ENCODE results near the gene METTL9. TPM values are rescaled to one million over a fixed set of nuclear protein-coding genes. Genes with fewer than 3 reads are reported as not detected.

METTL9 gene
- total and polyA plus RNA-seq, 2 of the 13 experiments (the other 11 are each of a cell fraction or from before 2014, with no cell fraction given): 123 to 204 TPM

DNA sequence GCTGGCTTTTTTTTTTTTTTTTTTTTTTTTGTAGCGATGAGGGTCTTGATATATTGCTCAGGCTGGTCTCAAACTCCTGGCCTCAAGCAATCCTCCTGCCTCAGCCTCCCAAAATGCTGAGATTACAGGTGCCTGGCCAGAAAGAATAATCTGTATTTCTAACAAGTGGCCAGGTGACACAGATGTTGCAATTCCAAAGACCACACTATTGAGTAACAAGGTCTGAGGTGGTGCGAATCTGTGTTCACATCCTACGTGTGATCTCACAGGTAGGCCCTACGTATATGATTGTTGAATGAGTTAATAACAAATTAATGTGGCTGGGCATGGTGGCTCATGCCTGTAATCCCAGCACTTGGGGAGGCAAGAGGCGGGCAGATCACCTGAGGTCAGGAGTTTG lies 97.7 kb downstream of the METTL9 start:
- Histone ChIP-seq H3K27me3 (ENCODE audit: control insufficient read depth in 1 of 2, insufficient read depth in 2 of 2, low read length in 2 of 2) (peaks cover 0 to 19% of the 10 kb centered on the region in 2 experiments; a peak in 1 of 5 replicates), H3K36me3 (replicated peaks in 1 of 2; ENCODE audit: control insufficient read depth in 1 of 2, insufficient read depth in 2 of 2, low read length in 2 of 2) (no peaks in the 10 kb centered on the region), H3K4me1 (ENCODE audit: insufficient read depth, low read length) (no peaks in the 10 kb centered on the region), H3K4me3 (replicated peaks in 1 of 3; ENCODE audit: insufficient read depth in 1 of 3, low read depth in 2 of 3, low read length in 3 of 3) (no peak overlapping the region), H3K4me2 (ENCODE audit: low read depth, low read length) (no peak overlapping the region), H3K79me2 (ENCODE audit: insufficient read depth, low read length) (no peaks in the 10 kb centered on the region), H3K9me3 (ENCODE audit: low read length) (no peaks in the 10 kb centered on the region), H2AFZ (ENCODE audit: low read length) (no peak overlapping the region), H4K20me1 (ENCODE audit: insufficient read depth, low read length) (no peaks in the 10 kb centered on the region), H3K9ac (ENCODE audit: insufficient read depth, low read depth, low read length) (no peak overlapping the region), H3K27ac (ENCODE audit: extremely low read length, insufficient read depth, low read length) (no peak overlapping the region)
- BruUV-seq (replicated peaks): no TSS peak
- TF ChIP-seq CEBPG (CRISPR knock-in tag; IDR thresholded peaks at IDR 0.05) (peak; percentile 76), GABPA (IDR thresholded peaks at IDR 0.05; ENCODE audit: low read depth, low read length) (no peak), GABPA (CRISPR knock-in tag; IDR thresholded peaks at IDR 0.05; ENCODE audit: low read depth) (no peak), SMC3 (IDR thresholded peaks at IDR 0.05; ENCODE audit: low read length) (no peak), RBFOX2 (IDR thresholded peaks at IDR 0.05; ENCODE audit: low read depth, low read length) (no peak), ZNF230 (CRISPR knock-in tag; IDR thresholded peaks at IDR 0.05) (no peak), CEBPB (IDR thresholded peaks at IDR 0.05; ENCODE audit: borderline replicate concordance, low read depth, low read length) (peak; percentile 82), THYN1 (CRISPR knock-in tag; IDR thresholded peaks at IDR 0.05; ENCODE audit: borderline replicate concordance, low read depth) (no peak), ZNF335 (CRISPR knock-in tag; IDR thresholded peaks at IDR 0.05) (no peak)
- TF ChIP-seq, protein P1, sequence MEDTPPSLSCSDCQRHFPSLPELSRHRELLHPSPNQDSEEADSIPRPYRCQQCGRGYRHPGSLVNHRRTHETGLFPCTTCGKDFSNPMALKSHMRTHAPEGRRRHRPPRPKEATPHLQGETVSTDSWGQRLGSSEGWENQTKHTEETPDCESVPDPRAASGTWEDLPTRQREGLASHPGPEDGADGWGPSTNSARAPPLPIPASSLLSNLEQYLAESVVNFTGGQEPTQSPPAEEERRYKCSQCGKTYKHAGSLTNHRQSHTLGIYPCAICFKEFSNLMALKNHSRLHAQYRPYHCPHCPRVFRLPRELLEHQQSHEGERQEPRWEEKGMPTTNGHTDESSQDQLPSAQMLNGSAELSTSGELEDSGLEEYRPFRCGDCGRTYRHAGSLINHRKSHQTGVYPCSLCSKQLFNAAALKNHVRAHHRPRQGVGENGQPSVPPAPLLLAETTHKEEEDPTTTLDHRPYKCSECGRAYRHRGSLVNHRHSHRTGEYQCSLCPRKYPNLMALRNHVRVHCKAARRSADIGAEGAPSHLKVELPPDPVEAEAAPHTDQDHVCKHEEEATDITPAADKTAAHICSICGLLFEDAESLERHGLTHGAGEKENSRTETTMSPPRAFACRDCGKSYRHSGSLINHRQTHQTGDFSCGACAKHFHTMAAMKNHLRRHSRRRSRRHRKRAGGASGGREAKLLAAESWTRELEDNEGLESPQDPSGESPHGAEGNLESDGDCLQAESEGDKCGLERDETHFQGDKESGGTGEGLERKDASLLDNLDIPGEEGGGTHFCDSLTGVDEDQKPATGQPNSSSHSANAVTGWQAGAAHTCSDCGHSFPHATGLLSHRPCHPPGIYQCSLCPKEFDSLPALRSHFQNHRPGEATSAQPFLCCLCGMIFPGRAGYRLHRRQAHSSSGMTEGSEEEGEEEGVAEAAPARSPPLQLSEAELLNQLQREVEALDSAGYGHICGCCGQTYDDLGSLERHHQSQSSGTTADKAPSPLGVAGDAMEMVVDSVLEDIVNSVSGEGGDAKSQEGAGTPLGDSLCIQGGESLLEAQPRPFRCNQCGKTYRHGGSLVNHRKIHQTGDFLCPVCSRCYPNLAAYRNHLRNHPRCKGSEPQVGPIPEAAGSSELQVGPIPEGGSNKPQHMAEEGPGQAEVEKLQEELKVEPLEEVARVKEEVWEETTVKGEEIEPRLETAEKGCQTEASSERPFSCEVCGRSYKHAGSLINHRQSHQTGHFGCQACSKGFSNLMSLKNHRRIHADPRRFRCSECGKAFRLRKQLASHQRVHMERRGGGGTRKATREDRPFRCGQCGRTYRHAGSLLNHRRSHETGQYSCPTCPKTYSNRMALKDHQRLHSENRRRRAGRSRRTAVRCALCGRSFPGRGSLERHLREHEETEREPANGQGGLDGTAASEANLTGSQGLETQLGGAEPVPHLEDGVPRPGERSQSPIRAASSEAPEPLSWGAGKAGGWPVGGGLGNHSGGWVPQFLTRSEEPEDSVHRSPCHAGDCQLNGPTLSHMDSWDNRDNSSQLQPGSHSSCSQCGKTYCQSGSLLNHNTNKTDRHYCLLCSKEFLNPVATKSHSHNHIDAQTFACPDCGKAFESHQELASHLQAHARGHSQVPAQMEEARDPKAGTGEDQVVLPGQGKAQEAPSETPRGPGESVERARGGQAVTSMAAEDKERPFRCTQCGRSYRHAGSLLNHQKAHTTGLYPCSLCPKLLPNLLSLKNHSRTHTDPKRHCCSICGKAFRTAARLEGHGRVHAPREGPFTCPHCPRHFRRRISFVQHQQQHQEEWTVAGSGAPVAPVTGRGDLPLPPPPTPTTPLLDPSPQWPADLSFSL (CRISPR knock-in tag; IDR thresholded peaks at IDR 0.05): no peak
- TF ChIP-seq, protein P2, sequence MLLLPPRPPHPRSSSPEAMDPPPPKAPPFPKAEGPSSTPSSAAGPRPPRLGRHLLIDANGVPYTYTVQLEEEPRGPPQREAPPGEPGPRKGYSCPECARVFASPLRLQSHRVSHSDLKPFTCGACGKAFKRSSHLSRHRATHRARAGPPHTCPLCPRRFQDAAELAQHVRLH (CRISPR knock-in tag; IDR thresholded peaks at IDR 0.05; ENCODE audit: borderline replicate concordance, low read depth): no peak
- TF ChIP-seq, protein P3, sequence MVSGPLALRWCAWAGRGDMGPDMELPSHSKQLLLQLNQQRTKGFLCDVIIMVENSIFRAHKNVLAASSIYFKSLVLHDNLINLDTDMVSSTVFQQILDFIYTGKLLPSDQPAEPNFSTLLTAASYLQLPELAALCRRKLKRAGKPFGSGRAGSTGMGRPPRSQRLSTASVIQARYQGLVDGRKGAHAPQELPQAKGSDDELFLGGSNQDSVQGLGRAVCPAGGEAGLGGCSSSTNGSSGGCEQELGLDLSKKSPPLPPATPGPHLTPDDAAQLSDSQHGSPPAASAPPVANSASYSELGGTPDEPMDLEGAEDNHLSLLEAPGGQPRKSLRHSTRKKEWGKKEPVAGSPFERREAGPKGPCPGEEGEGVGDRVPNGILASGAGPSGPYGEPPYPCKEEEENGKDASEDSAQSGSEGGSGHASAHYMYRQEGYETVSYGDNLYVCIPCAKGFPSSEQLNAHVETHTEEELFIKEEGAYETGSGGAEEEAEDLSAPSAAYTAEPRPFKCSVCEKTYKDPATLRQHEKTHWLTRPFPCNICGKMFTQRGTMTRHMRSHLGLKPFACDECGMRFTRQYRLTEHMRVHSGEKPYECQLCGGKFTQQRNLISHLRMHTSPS (CRISPR knock-in tag; IDR thresholded peaks at IDR 0.05; ENCODE audit: low read depth): no peak
- TF ChIP-seq, protein P4, sequence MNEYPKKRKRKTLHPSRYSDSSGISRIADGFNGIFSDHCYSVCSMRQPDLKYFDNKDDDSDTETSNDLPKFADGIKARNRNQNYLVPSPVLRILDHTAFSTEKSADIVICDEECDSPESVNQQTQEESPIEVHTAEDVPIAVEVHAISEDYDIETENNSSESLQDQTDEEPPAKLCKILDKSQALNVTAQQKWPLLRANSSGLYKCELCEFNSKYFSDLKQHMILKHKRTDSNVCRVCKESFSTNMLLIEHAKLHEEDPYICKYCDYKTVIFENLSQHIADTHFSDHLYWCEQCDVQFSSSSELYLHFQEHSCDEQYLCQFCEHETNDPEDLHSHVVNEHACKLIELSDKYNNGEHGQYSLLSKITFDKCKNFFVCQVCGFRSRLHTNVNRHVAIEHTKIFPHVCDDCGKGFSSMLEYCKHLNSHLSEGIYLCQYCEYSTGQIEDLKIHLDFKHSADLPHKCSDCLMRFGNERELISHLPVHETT (CRISPR knock-in tag; conservative IDR thresholded peaks at IDR 0.05): no peak
- DNase-seq (ENCODE audit: low spot score) (no peak), FAIRE-seq (no peak), ATAC-seq (no peak)
- POLR2A ChIA-PET: no interaction called here
- CTCF ChIA-PET (ENCODE audit: low intra/inter-chr PET ratio, low total read pairs): no interaction called here
- 9% methylated on average over 5 of the region's 5 CpGs for WGBS (ENCODE audit: low lambda C conversion rate)
- intact Hi-C loops (cut with micrococcal nuclease; ENCODE audit: unreplicated experiment): no loop called here
- in situ Hi-C loops (cut with HindIII; ENCODE audit: extremely low pct_ligation_motif_present, low pct_unique_long_range_greater_than_20kb): no loop called here

Data from HepG2 (cell line).